GM12878 (cell line): ENCODE measurements around the gene RGS6. TPM values are rescaled to one million over a fixed set of nuclear protein-coding genes. Genes with fewer than 3 reads are reported as not detected.

Experiments used
- ATAC-seq: fragments of 200-7000 bp; cut with Tn5 transposase; 3 replicates; pipeline ENCODE4 v1.9.1; 2020; ENCODE audit warnings: mild to moderate bottlenecking, moderate library complexity
- BruUV-seq: library from RNA; stranded (reverse); fragments of 400-500 nt; replicated peaks from 2 replicates; lab custom pipeline; 2021; lab: Mats Ljungman, UMichigan
- CTCF ChIA-PET: fragments of 300-600 bp; sonication (Branson Sonifier 250); formaldehyde crosslinking; extraction: SDS; loops from one replicate; lab custom pipeline; 2021; ENCODE audit warnings: inconsistent platforms; lab: Yijun Ruan, JAX
- POLR2A ChIA-PET: fragments of 350-600 bp; formaldehyde crosslinking; extraction: SDS; loops from one replicate; lab custom pipeline; 2021; ENCODE audit warnings: inconsistent platforms; lab: Charles Lee
- RAD21 ChIA-PET: fragments of 300-600 bp; sonication (Branson Sonifier 250); formaldehyde crosslinking; loops from one replicate; lab custom pipeline; 2023; ENCODE audit warnings: antibody characterized with exemption; ENCODE audit not compliant: unreplicated experiment; lab: Charles Lee
- SMC1A ChIA-PET: fragments of 300-600 bp; sonication (Branson Sonifier 250); formaldehyde crosslinking; loops from one replicate; lab custom pipeline; 2023; ENCODE audit not compliant: unreplicated experiment, uncharacterized antibody; lab: Charles Lee
- DNase-seq: peaks from one replicate; pipeline ENCODE4 v3.0.0-alpha.2; 2011; ENCODE audit warnings: low read depth, low spot score
- FAIRE-seq: peaks from 3 replicates; lab custom pipeline; 2011; peaks lifted over from hg19 to GRCh38; lab: Jason Lieb, UNC
- H2AFZ ChIP-seq: 2 replicates; pipeline ENCODE4 v1.6.0; 2011; ENCODE audit warnings: low read depth, low read length, control low read depth; ENCODE audit not compliant: control insufficient read depth
- H3K27ac ChIP-seq: 2 replicates; pipeline ENCODE4 v1.5.1; 2011; ENCODE audit warnings: control low read depth; ENCODE audit not compliant: control insufficient read depth, insufficient read depth
- H3K27me3 ChIP-seq, 2 experiments: replicated peaks in 1 of 2; 2 replicates each; pipeline versions ENCODE4 v1.6.0 to v1.6.1; 2011; ENCODE audit warnings: low read length in 1 of 2; ENCODE audit not compliant: control insufficient read depth in 2 of 2, insufficient read depth in 2 of 2
- H3K36me3 ChIP-seq, 2 experiments: 2 replicates each; pipeline ENCODE4 v1.5.1; 2011; ENCODE audit warnings: low read length in 1 of 2; ENCODE audit not compliant: control insufficient read depth in 2 of 2, insufficient read depth in 2 of 2
- H3K4me1 ChIP-seq: 2 replicates; pipeline ENCODE4 v1.6.1; 2011; ENCODE audit warnings: mild to moderate bottlenecking, low read length, moderate library complexity, mixed read lengths; ENCODE audit not compliant: control insufficient read depth, insufficient read depth
- H3K4me2 ChIP-seq: 2 replicates; pipeline ENCODE4 v1.6.0; 2011; ENCODE audit warnings: control low read depth; ENCODE audit not compliant: control insufficient read depth, insufficient read depth
- H3K4me3 ChIP-seq: fragments of 200-600 bp; sonication (generic); 2 replicates; pipeline ENCODE4 v1.5.1; 2016
- H3K79me2 ChIP-seq: 2 replicates; pipeline ENCODE4 v1.6.0; 2011; ENCODE audit warnings: low read length; ENCODE audit not compliant: control insufficient read depth, insufficient read depth
- H3K9ac ChIP-seq: 2 replicates; pipeline ENCODE4 v1.8.0; 2011; ENCODE audit warnings: low read length, control low read depth, mixed read lengths; ENCODE audit not compliant: control insufficient read depth, insufficient read depth
- H3K9me3 ChIP-seq: replicated peaks from 3 replicates; pipeline ENCODE4 v1.5.1; 2011; ENCODE audit warnings: mild to moderate bottlenecking, low read length; ENCODE audit not compliant: control insufficient read depth, insufficient read depth
- H4K20me1 ChIP-seq: 2 replicates; pipeline ENCODE4 v1.6.0; 2011; ENCODE audit not compliant: control insufficient read depth, insufficient read depth
- BCL3 ChIP-seq: IDR thresholded peaks from 2 replicates; pipeline ENCODE4 v1.6.1; 2011; ENCODE audit warnings: borderline replicate concordance, low read depth, mild to moderate bottlenecking, moderate library complexity, low read length; ENCODE audit not compliant: insufficient read depth, poor library complexity, severe bottlenecking
- BHLHE40 ChIP-seq, 2 experiments: fragments of 450-650 bp in 1 of 2; IDR thresholded peaks; 2 replicates each; pipeline ENCODE4 v1.6.1; 2011 to 2017; ENCODE audit warnings: low read depth in 2 of 2, borderline replicate concordance in 1 of 2, improper control_type of control experiment in 1 of 2, low read length in 1 of 2, mild to moderate bottlenecking in 1 of 2
- HDGF ChIP-seq: fragments of 450-650 bp; IDR thresholded peaks from 2 replicates; pipeline ENCODE4 v1.6.1; 2016; ENCODE audit warnings: antibody characterized with exemption
- IRF4 ChIP-seq: IDR thresholded peaks from 2 replicates; pipeline ENCODE4 v1.6.1; 2011; ENCODE audit warnings: low read depth, low read length
- JUNB ChIP-seq: IDR thresholded peaks from 2 replicates; pipeline ENCODE4 v1.6.1; 2016; ENCODE audit warnings: antibody characterized with exemption, mild to moderate bottlenecking
- ZBTB11 ChIP-seq: fragments of 450-650 bp; formaldehyde crosslinking; IDR thresholded peaks from 2 replicates; pipeline ENCODE4 v1.5.0; 2022; ENCODE audit warnings: mild to moderate bottlenecking, missing genetic modification characterization
- WGBS: methylation state at CpG from one replicate; pipeline ENCODE4 v1.1.6; 2016; ENCODE audit warnings: low lambda C conversion rate; ENCODE audit not compliant: insufficient replicate concordance, insufficient coverage; ENCODE audit errors: missing lambda C conversion rate; 5-methylcytosine and 5-hydroxymethylcytosine counted together
- in situ Hi-C: fragments of 300-500 bp; cut with MboI; formaldehyde crosslinking; loops from 9 replicates; pipeline ENCODE4 v1.14.3; 2018; ENCODE audit warnings: mixed read lengths
- intact Hi-C: fragments of 100-400 bp; cut with micrococcal nuclease; formaldehyde crosslinking; loops from one replicate; pipeline ENCODE4 v1.14.2; 2022; ENCODE audit not compliant: unreplicated experiment
- polyA plus RNA-seq, 11 experiments: library from polyadenylated mRNA; depleted of rRNA in 4 of 11; unstranded in 6 of 11; stranded (reverse) in 5 of 11; fragments of >200 nt; fragmentation: Nextera tagmentation in 4 of 11; fragmentation: Illumina TruSeq in 1 of 11; extraction: Ambion mirVana in 4 of 11; extraction: Trizol in 1 of 11; gene quantifications; 1 replicate in 1 of 11; 2 replicates in 10 of 11; pipeline versions ENCODE4 v1.2.1 to v1.2.3, GENCODE V29; 2011 to 2016; ENCODE audit warnings: inconsistent platforms in 2 of 11, missing spikeins in 2 of 11, low read depth in 1 of 11
- total RNA-seq, 4 experiments: library from RNA; depleted of rRNA in 3 of 4; stranded (reverse); fragments of >200 nt in 3 of 4; fragmentation: Illumina TruSeq in 1 of 4; extraction: Trizol in 1 of 4; gene quantifications; 2 replicates each; pipeline versions ENCODE4 v1.2.1 to v1.2.3, GENCODE V29; 2013 to 2021
- TF ChIP-seq, protein P1 (sequence below): fragments of 450-650 bp; IDR thresholded peaks from 2 replicates; pipeline ENCODE4 v1.6.1; 2016; ENCODE audit warnings: mild to moderate bottlenecking
- TF ChIP-seq, protein P2 (sequence below): IDR thresholded peaks from 2 replicates; pipeline ENCODE4 v1.6.1; 2011; ENCODE audit warnings: low read depth, low read length, improper control_type of control experiment, borderline replicate concordance

RGS6 gene
- total and polyA plus RNA-seq, 10 of the 15 experiments (the other 5 are each of a cell fraction or from before 2014, with no cell fraction given), result 3.9 to 18.1 (median 12.4) TPM

DNA sequence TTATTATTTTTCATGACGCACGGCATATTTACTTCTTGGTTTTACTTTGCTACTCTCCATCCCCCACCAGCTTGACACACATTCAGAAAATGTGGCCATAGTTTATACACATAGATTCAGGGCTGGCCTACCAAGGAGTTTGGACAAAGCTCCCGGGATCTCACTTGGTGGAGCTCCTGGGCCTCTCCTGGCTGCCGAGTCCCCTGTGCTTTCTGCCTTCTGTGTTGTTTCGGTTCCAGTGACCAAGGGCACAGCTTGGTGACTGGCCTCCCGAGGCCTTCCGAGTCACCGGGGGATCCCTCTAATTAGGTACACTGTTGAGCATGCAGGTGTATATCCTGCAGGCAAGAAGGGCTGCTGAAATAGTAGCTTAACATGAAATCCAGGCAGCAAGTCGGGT is 63.5 kb downstream of the RGS6 start:
- CTCF ChIA-PET, result interaction anchor here (0.6 kb wide), 2 partner anchors 27 to 98 kb away, joined by 3 to 5 read pairs; no protein-coding TSS in a partner anchor
- WGBS, result 65% methylated on average over 9 of the region's 9 CpGs
- no peak for FAIRE-seq

DNA sequence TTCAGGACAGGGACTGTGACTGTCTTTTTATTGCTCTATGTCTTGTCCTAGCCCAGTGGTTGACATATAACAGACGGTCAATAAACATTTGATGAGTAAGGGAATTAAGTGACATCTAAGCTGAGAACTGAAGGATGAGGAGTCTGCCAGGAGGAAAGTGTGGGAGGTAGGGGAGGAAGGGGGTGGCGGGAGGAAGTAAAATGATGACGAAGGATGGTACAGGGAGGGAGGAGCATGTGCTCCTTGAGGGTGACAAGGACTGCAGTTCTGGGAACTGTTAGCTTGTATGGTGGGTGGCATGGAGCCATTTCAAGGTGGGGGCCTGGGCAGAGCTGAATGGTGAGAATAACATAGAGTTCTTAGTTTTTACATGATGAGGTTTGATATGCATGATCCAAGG is 64.4 kb downstream of the RGS6 start:
- WGBS, result 90% methylated on average over 2 of the region's 3 CpGs
- intact Hi-C loops (no loop called here), in situ Hi-C loops (no loop called here)
- ChIA-PET RAD21 (no interaction called here), SMC1A (interaction anchor here (0.8 to 2.7 kb wide), 4 partner anchors 13 to 54 kb away, joined by 3 to 11 read pairs (median 4); no protein-coding TSS in a partner anchor), POLR2A (interaction anchor here (4.4 kb wide), 1 partner anchor 8 kb away, joined by 25 read pairs; no protein-coding TSS in a partner anchor), CTCF (no interaction called here)
- ATAC-seq (no peak), FAIRE-seq (no peak), DNase-seq (no peak)
- H2AFZ ChIP-seq, result no peak overlapping the region
- H3K4me1 ChIP-seq, result no peaks in the 10 kb centered on the region
- no peak overlapping the region for H3K27ac ChIP-seq
- peaks cover 4% of the 10 kb centered on the region; the same call in 2 of the 3 replicates for H3K9me3 ChIP-seq
- no peaks in the 10 kb centered on the region for H3K27me3 ChIP-seq
- no peaks in the 10 kb centered on the region for H4K20me1 ChIP-seq
- no peak overlapping the region for H3K4me3 ChIP-seq
- BruUV-seq, result no TSS peak
- H3K4me2 ChIP-seq, result no peak overlapping the region
- H3K36me3 ChIP-seq, result no peaks in the 10 kb centered on the region
- H3K9ac ChIP-seq, result no peak overlapping the region
- no peaks in the 10 kb centered on the region for H3K79me2 ChIP-seq
- TF ChIP-seq HDGF (no peak), ZBTB11 (CRISPR knock-in tag) (no peak), IRF4 (no peak), BHLHE40 (IDR thresholded peaks at IDR 0.05; ENCODE audit: borderline replicate concordance in 1 of 2, low read depth in 2 of 2, low read length in 1 of 2) (no peak), JUNB (no peak), BCL3 (no peak)
- TF ChIP-seq, protein P1, sequence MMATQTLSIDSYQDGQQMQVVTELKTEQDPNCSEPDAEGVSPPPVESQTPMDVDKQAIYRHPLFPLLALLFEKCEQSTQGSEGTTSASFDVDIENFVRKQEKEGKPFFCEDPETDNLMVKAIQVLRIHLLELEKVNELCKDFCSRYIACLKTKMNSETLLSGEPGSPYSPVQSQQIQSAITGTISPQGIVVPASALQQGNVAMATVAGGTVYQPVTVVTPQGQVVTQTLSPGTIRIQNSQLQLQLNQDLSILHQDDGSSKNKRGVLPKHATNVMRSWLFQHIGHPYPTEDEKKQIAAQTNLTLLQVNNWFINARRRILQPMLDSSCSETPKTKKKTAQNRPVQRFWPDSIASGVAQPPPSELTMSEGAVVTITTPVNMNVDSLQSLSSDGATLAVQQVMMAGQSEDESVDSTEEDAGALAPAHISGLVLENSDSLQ, result no peak

More for the DNA sequence above, 63.5 kb downstream of the RGS6 start:
- Histone ChIP-seq H3K79me2 (no peaks in the 10 kb centered on the region), H2AFZ (no peak overlapping the region), H3K4me3 (no peak overlapping the region), H3K4me2 (no peak overlapping the region), H3K4me1 (no peaks in the 10 kb centered on the region), H4K20me1 (no peaks in the 10 kb centered on the region), H3K9ac (no peak overlapping the region), H3K27ac (no peak overlapping the region), H3K27me3 (no peaks in the 10 kb centered on the region), H3K36me3 (no peaks in the 10 kb centered on the region), H3K9me3 (peaks cover 4% of the 10 kb centered on the region; the same call in 2 of the 3 replicates)
- TF ChIP-seq, protein P2, sequence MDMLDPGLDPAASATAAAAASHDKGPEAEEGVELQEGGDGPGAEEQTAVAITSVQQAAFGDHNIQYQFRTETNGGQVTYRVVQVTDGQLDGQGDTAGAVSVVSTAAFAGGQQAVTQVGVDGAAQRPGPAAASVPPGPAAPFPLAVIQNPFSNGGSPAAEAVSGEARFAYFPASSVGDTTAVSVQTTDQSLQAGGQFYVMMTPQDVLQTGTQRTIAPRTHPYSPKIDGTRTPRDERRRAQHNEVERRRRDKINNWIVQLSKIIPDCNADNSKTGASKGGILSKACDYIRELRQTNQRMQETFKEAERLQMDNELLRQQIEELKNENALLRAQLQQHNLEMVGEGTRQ, result no peak
- ChIA-PET SMC1A (interaction anchor here (0.6 to 2.7 kb wide), 8 partner anchors 12 to 322 kb away, joined by 3 to 11 read pairs (median 4); no protein-coding TSS in a partner anchor), RAD21 (interaction anchor here (1.0 kb wide), 3 partner anchors 12 to 140 kb away, joined by 3 to 10 read pairs (median 3); partner anchors contain the start of gene RGS6), POLR2A (interaction anchor here (0.7 kb wide), 1 partner anchor 915 kb away, joined by 5 read pairs; no protein-coding TSS in a partner anchor)
- intact Hi-C loops, result no loop called here
- in situ Hi-C loops, result no loop called here
- DNase-seq (no peak), ATAC-seq (no peak)
- BruUV-seq, result no TSS peak
